Measurements from ENCODE around the gene COX7B. TPM values are rescaled to one million over a fixed set of nuclear protein-coding genes. Genes with fewer than 3 reads are reported as not detected.

The COX7B gene
- total RNA-seq, 1 donor from 2014 or later: 500 TPM

GRCh38 chrX:77925764-77926163, 26.5 kb downstream of the COX7B start:
- Mint-ChIP-seq H3K4me3 (no peak overlapping the region), H3K27ac (no peak overlapping the region), H3K36me3 (no peaks in the 10 kb centered on the region), H3K27me3 (ENCODE audit: insufficient read depth, low read depth) (no peaks in the 10 kb centered on the region), H3K4me1 (no peaks in the 10 kb centered on the region), H3K9me3 (no peaks in the 10 kb centered on the region)
- H3F3A ChIP-seq (ENCODE audit: low read depth): no peaks in the 10 kb centered on the region
- no peak overlapping the region for H3K4me2 ChIP-seq
- no peak overlapping the region for H2AFZ ChIP-seq (replicated peaks)
- H3K9ac ChIP-seq: no peak overlapping the region
- peaks cover 5% of the 10 kb centered on the region for H3K9me3 ChIP-seq (ENCODE audit: low read depth)
- no peaks in the 10 kb centered on the region for H3K4me1 ChIP-seq
- no peak overlapping the region for H3K27ac ChIP-seq
- H3K79me2 ChIP-seq (ENCODE audit: low read depth): no peaks in the 10 kb centered on the region
- DNase-seq (ENCODE audit: low spot score): no peak
- no peaks in the 10 kb centered on the region for H3K36me3 ChIP-seq
- TF ChIP-seq EZH2phosphoT487 (IDR thresholded peaks at IDR 0.05) (no peak), EZH2 (IDR thresholded peaks at IDR 0.05) (no peak)
- TF ChIP-seq, protein P1, sequence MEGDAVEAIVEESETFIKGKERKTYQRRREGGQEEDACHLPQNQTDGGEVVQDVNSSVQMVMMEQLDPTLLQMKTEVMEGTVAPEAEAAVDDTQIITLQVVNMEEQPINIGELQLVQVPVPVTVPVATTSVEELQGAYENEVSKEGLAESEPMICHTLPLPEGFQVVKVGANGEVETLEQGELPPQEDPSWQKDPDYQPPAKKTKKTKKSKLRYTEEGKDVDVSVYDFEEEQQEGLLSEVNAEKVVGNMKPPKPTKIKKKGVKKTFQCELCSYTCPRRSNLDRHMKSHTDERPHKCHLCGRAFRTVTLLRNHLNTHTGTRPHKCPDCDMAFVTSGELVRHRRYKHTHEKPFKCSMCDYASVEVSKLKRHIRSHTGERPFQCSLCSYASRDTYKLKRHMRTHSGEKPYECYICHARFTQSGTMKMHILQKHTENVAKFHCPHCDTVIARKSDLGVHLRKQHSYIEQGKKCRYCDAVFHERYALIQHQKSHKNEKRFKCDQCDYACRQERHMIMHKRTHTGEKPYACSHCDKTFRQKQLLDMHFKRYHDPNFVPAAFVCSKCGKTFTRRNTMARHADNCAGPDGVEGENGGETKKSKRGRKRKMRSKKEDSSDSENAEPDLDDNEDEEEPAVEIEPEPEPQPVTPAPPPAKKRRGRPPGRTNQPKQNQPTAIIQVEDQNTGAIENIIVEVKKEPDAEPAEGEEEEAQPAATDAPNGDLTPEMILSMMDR (IDR thresholded peaks at IDR 0.05): no peak
- H4K20me1 ChIP-seq (ENCODE audit: low read depth): no peaks in the 10 kb centered on the region
- no peak overlapping the region for H3K4me3 ChIP-seq
- no peaks in the 10 kb centered on the region for H3K27me3 ChIP-seq

- no peaks in the 10 kb centered on the region for H3K36me3 ChIP-seq
- H3K4me3 ChIP-seq: no peak overlapping the region
- no peak overlapping the region for H3K9ac ChIP-seq
- no peaks in the 10 kb centered on the region for H3K79me2 ChIP-seq (ENCODE audit: low read depth)
- no peak overlapping the region for H3K4me2 ChIP-seq
- no peak overlapping the region for H2AFZ ChIP-seq (replicated peaks)
- TF ChIP-seq, protein P1 (IDR thresholded peaks at IDR 0.05): no peak
- TF ChIP-seq EZH2phosphoT487 (IDR thresholded peaks at IDR 0.05): no peak
- no peak for TF ChIP-seq EZH2 (IDR thresholded peaks at IDR 0.05)
- no peak overlapping the region for H3K4me3 Mint-ChIP-seq
- H3K4me1 Mint-ChIP-seq: no peaks in the 10 kb centered on the region
- H4K20me1 ChIP-seq (ENCODE audit: low read depth): no peaks in the 10 kb centered on the region
- H3K27ac Mint-ChIP-seq: no peak overlapping the region
- H3K4me1 ChIP-seq: no peaks in the 10 kb centered on the region
- H3K9me3 ChIP-seq (ENCODE audit: low read depth): no peaks in the 10 kb centered on the region
- no peak for DNase-seq (ENCODE audit: low spot score)
- no peaks in the 10 kb centered on the region for H3K36me3 Mint-ChIP-seq
- H3K27me3 Mint-ChIP-seq (ENCODE audit: insufficient read depth, low read depth): no peaks in the 10 kb centered on the region
- no peaks in the 10 kb centered on the region for H3K27me3 ChIP-seq
- peaks cover 6% of the 10 kb centered on the region for H3K9me3 Mint-ChIP-seq
- H3K27ac ChIP-seq: no peak overlapping the region
- no peaks in the 10 kb centered on the region for H3F3A ChIP-seq (ENCODE audit: low read depth)
Observed at GRCh38 chrX:77930581-77930980, 31.3 kb downstream of the COX7B start.

DNA sequence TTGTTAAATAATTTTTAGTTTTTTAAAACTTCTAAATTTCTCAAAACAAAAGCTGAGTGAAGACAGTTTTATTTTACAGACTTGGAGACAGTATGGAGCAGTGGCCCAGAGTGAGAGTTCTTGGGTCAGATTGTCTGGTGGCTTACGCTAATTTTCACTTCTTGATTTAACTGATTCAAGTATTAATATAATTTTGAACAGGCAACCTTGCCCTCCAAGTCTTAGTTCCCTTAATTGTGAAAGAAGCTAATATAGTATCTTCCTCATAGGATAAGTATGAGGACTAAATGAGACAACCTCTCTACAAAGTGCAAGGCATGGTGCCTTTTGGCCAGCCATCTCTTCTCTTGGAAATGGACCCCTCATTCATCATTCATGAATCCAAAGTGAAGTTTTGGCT, 36.6 kb downstream of the COX7B start:
- no peaks in the 10 kb centered on the region for H3K36me3 Mint-ChIP-seq
- no peak overlapping the region for H3K27ac ChIP-seq

More for the DNA sequence above, 36.6 kb downstream of the COX7B start:
- DNase-seq (ENCODE audit: low spot score): no peak
- no peaks in the 10 kb centered on the region for H3K9me3 ChIP-seq (ENCODE audit: low read depth)
- no peaks in the 10 kb centered on the region for H3K27me3 ChIP-seq
- no peak overlapping the region for H2AFZ ChIP-seq (replicated peaks)
- H3K4me1 Mint-ChIP-seq: no peaks in the 10 kb centered on the region
- no peak overlapping the region for H3K27ac Mint-ChIP-seq
- H3K27me3 Mint-ChIP-seq (ENCODE audit: insufficient read depth, low read depth): no peaks in the 10 kb centered on the region
- H3K9ac ChIP-seq: no peak overlapping the region
- no peaks in the 10 kb centered on the region for H4K20me1 ChIP-seq (ENCODE audit: low read depth)
- no peak overlapping the region for H3K4me3 Mint-ChIP-seq
- H3K36me3 ChIP-seq: no peaks in the 10 kb centered on the region
- TF ChIP-seq EZH2 (IDR thresholded peaks at IDR 0.05) (no peak), EZH2phosphoT487 (IDR thresholded peaks at IDR 0.05) (no peak)
- TF ChIP-seq, protein P1 (IDR thresholded peaks at IDR 0.05): no peak
- no peak overlapping the region for H3K4me3 ChIP-seq
- no peak overlapping the region for H3K4me2 ChIP-seq
- H3K9me3 Mint-ChIP-seq: peaks cover 6% of the 10 kb centered on the region
- H3F3A ChIP-seq (ENCODE audit: low read depth): no peaks in the 10 kb centered on the region
- H3K79me2 ChIP-seq (ENCODE audit: low read depth): no peaks in the 10 kb centered on the region
- no peaks in the 10 kb centered on the region for H3K4me1 ChIP-seq

All from neural progenitor cell (in vitro differentiated cells).